WTC11 (cell line): ENCODE results near the gene SEMA3F.

Experiments used
- IRF2 ChIP-seq: sonication (generic); formaldehyde crosslinking; IDR thresholded peaks from 2 replicates; pipeline ENCODE4 v1.8.0; 2022; ENCODE audit warnings: low read depth, missing genetic modification reagents, borderline replicate concordance
- NR2C2 ChIP-seq: sonication (generic); formaldehyde crosslinking; IDR thresholded peaks from 2 replicates; pipeline ENCODE4 v1.8.0; 2022; ENCODE audit warnings: mild to moderate bottlenecking, missing genetic modification reagents
- RELA ChIP-seq: sonication (generic); formaldehyde crosslinking; IDR thresholded peaks from 2 replicates; pipeline ENCODE4 v1.8.1; 2022; ENCODE audit warnings: missing genetic modification reagents, mild to moderate bottlenecking, borderline replicate concordance
- SMAD4 ChIP-seq: sonication (generic); formaldehyde crosslinking; IDR thresholded peaks from 2 replicates; pipeline ENCODE4 v1.8.0; 2022; ENCODE audit warnings: mild to moderate bottlenecking, missing genetic modification reagents
- TEAD4 ChIP-seq: sonication (generic); formaldehyde crosslinking; IDR thresholded peaks from 2 replicates; pipeline ENCODE4 v1.8.0; 2022; ENCODE audit warnings: mild to moderate bottlenecking, missing genetic modification reagents
- ZBTB21 ChIP-seq: sonication (generic); formaldehyde crosslinking; IDR thresholded peaks from 2 replicates; pipeline ENCODE4 v1.8.1; 2023; ENCODE audit warnings: mild to moderate bottlenecking, missing genetic modification reagents, borderline replicate concordance
- ZNF121 ChIP-seq: sonication (generic); formaldehyde crosslinking; IDR thresholded peaks from 2 replicates; pipeline ENCODE4 v1.8.0; 2023; ENCODE audit warnings: missing genetic modification reagents
- ZNF232 ChIP-seq: sonication (generic); formaldehyde crosslinking; IDR thresholded peaks from 2 replicates; pipeline ENCODE4 v1.8.0; 2022; ENCODE audit warnings: mild to moderate bottlenecking, missing genetic modification reagents
- TF ChIP-seq, protein P1 (sequence below): fragments of 200-600 bp; IDR thresholded peaks from 2 replicates; pipeline ENCODE4 v1.8.0; 2022; ENCODE audit warnings: antibody characterized with exemption
- TF ChIP-seq, protein P2 (sequence below): sonication (generic); formaldehyde crosslinking; IDR thresholded peaks from 2 replicates; pipeline ENCODE4 v1.8.0; 2022; ENCODE audit warnings: mild to moderate bottlenecking, missing genetic modification reagents
- TF ChIP-seq, protein P3 (sequence below): sonication (generic); formaldehyde crosslinking; conservative IDR thresholded peaks from 2 replicates; pipeline ENCODE4 v1.8.1; 2022; ENCODE audit warnings: mild to moderate bottlenecking, missing genetic modification reagents
- TF ChIP-seq, protein P4 (sequence below): fragments of 250-450 bp; sonication (Bioruptor Pico); IDR thresholded peaks from 2 replicates; pipeline ENCODE4 v1.9.0; 2021; ENCODE audit warnings: mild to moderate bottlenecking, borderline replicate concordance

DNA sequence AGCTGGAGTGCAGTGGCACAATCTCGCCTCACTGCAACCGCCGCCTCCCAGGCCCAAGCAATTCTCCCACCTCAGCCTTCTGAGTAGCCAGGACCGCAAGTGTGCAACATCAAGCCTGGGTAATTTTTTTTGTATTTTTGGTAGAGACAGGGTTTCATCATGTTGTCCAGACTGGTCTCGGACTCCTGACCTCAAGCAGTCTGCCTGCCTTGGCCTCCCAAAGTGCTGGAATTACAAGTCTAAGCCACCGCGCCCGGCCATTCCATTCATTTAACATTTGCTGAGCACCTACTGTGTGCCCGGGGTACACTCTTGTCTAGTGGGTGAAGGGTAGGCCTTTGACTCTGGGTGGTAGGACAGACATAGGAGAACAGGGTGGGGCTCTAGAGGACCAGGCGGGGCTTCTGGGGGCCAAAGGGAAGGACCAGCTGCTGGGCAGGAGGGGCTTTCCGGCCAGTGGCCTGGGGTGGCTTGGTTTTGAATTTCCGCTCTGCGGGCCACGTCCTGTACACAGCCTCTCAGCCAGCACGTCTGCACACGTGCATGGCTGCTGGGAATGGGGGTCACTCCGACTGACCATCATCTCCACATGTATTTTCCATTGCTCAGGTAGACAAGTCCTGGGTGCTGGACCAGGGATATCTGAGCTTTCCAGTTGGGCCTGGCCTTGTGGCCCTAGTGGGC, 52.4 kb downstream of the SEMA3F start:
- TF ChIP-seq, protein P1, sequence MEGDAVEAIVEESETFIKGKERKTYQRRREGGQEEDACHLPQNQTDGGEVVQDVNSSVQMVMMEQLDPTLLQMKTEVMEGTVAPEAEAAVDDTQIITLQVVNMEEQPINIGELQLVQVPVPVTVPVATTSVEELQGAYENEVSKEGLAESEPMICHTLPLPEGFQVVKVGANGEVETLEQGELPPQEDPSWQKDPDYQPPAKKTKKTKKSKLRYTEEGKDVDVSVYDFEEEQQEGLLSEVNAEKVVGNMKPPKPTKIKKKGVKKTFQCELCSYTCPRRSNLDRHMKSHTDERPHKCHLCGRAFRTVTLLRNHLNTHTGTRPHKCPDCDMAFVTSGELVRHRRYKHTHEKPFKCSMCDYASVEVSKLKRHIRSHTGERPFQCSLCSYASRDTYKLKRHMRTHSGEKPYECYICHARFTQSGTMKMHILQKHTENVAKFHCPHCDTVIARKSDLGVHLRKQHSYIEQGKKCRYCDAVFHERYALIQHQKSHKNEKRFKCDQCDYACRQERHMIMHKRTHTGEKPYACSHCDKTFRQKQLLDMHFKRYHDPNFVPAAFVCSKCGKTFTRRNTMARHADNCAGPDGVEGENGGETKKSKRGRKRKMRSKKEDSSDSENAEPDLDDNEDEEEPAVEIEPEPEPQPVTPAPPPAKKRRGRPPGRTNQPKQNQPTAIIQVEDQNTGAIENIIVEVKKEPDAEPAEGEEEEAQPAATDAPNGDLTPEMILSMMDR, result no peak
- TF ChIP-seq, protein P2, sequence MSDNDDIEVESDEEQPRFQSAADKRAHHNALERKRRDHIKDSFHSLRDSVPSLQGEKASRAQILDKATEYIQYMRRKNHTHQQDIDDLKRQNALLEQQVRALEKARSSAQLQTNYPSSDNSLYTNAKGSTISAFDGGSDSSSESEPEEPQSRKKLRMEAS (CRISPR knock-in tag), result no peak
- TF ChIP-seq TEAD4 (CRISPR knock-in tag) (no peak), RELA (CRISPR knock-in tag) (no peak), SMAD4 (no peak), ZNF121 (no peak), NR2C2 (CRISPR knock-in tag) (no peak), ZBTB21 (no peak), ZNF232 (CRISPR knock-in tag) (no peak), IRF2 (CRISPR knock-in tag) (no peak)
- TF ChIP-seq, protein P3, sequence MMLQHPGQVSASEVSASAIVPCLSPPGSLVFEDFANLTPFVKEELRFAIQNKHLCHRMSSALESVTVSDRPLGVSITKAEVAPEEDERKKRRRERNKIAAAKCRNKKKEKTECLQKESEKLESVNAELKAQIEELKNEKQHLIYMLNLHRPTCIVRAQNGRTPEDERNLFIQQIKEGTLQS (CRISPR knock-in tag), result no peak
- TF ChIP-seq, protein P4, sequence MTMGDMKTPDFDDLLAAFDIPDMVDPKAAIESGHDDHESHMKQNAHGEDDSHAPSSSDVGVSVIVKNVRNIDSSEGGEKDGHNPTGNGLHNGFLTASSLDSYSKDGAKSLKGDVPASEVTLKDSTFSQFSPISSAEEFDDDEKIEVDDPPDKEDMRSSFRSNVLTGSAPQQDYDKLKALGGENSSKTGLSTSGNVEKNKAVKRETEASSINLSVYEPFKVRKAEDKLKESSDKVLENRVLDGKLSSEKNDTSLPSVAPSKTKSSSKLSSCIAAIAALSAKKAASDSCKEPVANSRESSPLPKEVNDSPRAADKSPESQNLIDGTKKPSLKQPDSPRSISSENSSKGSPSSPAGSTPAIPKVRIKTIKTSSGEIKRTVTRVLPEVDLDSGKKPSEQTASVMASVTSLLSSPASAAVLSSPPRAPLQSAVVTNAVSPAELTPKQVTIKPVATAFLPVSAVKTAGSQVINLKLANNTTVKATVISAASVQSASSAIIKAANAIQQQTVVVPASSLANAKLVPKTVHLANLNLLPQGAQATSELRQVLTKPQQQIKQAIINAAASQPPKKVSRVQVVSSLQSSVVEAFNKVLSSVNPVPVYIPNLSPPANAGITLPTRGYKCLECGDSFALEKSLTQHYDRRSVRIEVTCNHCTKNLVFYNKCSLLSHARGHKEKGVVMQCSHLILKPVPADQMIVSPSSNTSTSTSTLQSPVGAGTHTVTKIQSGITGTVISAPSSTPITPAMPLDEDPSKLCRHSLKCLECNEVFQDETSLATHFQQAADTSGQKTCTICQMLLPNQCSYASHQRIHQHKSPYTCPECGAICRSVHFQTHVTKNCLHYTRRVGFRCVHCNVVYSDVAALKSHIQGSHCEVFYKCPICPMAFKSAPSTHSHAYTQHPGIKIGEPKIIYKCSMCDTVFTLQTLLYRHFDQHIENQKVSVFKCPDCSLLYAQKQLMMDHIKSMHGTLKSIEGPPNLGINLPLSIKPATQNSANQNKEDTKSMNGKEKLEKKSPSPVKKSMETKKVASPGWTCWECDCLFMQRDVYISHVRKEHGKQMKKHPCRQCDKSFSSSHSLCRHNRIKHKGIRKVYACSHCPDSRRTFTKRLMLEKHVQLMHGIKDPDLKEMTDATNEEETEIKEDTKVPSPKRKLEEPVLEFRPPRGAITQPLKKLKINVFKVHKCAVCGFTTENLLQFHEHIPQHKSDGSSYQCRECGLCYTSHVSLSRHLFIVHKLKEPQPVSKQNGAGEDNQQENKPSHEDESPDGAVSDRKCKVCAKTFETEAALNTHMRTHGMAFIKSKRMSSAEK (CRISPR knock-in tag), result no peak
